Ishikawa (cell line): ENCODE measurements around the gene RGS10.

Experiments used
- CREB1 ChIP-seq: IDR thresholded peaks from 2 replicates; pipeline ENCODE4 v1.6.1; 2012; ENCODE audit warnings: low read depth
- EP300 ChIP-seq: IDR thresholded peaks from 2 replicates; pipeline ENCODE4 v1.6.1; 2012; ENCODE audit warnings: borderline replicate concordance
- FOXM1 ChIP-seq: IDR thresholded peaks from 2 replicates; pipeline ENCODE4 v1.6.1; 2012; ENCODE audit warnings: low read depth, borderline replicate concordance
- RAD21 ChIP-seq: IDR thresholded peaks from 2 replicates; pipeline ENCODE4 v1.6.1; 2012; ENCODE audit warnings: low read depth
- REST ChIP-seq: IDR thresholded peaks from 2 replicates; pipeline ENCODE4 v1.6.1; 2012; ENCODE audit warnings: low read depth, mild to moderate bottlenecking
- TCF12 ChIP-seq: IDR thresholded peaks from 2 replicates; pipeline ENCODE4 v1.6.1; 2012; ENCODE audit warnings: low read depth
- TEAD4 ChIP-seq: IDR thresholded peaks from 2 replicates; pipeline ENCODE4 v1.6.1; 2012
- YY1 ChIP-seq: IDR thresholded peaks from 2 replicates; pipeline ENCODE4 v1.6.1; 2012; ENCODE audit warnings: low read depth
- ZBTB7A ChIP-seq: IDR thresholded peaks from 2 replicates; pipeline ENCODE4 v1.6.1; 2012; ENCODE audit warnings: low read depth
- TF ChIP-seq, protein P1 (sequence below): IDR thresholded peaks from 2 replicates; pipeline ENCODE4 v1.6.1; 2012

- TF ChIP-seq FOXM1 (no peak), REST (no peak), EP300 (no peak), TEAD4 (no peak), RAD21 (no peak), TCF12 (no peak), YY1 (no peak), ZBTB7A (no peak), CREB1 (no peak)
- TF ChIP-seq, protein P1, sequence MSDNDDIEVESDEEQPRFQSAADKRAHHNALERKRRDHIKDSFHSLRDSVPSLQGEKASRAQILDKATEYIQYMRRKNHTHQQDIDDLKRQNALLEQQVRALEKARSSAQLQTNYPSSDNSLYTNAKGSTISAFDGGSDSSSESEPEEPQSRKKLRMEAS: no peak
Observed at GRCh38 chr10:119575506-119575905, 33.0 kb upstream of the RGS10 start.
